Posterior vena cava (tissue), 2 donors: Measurements from ENCODE around the gene PLEKHA6. TPM values are rescaled to one million over a fixed set of nuclear protein-coding genes. Genes with fewer than 3 reads are reported as not detected.

Experiments used
- DNase-seq: peaks from one replicate; pipeline ENCODE4 v3.0.0-alpha.2; 2020; ENCODE audit warnings: low spot score
- intact Hi-C, 2 donors: fragments of 100-400 bp; cut with DNase I; formaldehyde crosslinking; loops; one replicate each; pipeline versions ENCODE4 v1.14.1 to v1.14.2; 2022 to 2023
- long read RNA-seq, 2 donors: library from polyadenylated mRNA; unstranded; transcript quantifications; one replicate each; pipeline ENCODE4 v2.0.0, GENCODE V29; 2020 to 2021
- total RNA-seq, 2 donors: library from RNA; stranded (reverse); fragmentation: NEBNext Ultra II Directional; extraction: Animal tissue kit (Norgen Biotek cat#: 25700); gene quantifications; one replicate each; pipeline ENCODE4 v1.2.1, GENCODE V29; 2021
- donor health status: DM: yes; HTN: yes; CAD: no.
- donor health status: DM: yes; HTN: yes; CAD: no.

PLEKHA6 gene
- total RNA-seq: 10 to 100 TPM; 13.3 to 23.5 TPM
- long read RNA-seq, donor 1, partial matches to known transcripts: 1 of 10 reads
- long read RNA-seq, donor 1, other reads (novel, unspliced or antisense): 9 of 10 reads
- long read RNA-seq, donor 2, partial matches to known transcripts: 0 of 8 reads
- long read RNA-seq, donor 2, other reads (novel, unspliced or antisense): 8 of 8 reads

GRCh38 chr1:204359474-204360255 lies at the start of gene PLEKHA6:
PLEKHA6 (minus strand) TSS chr1:204359929; CDS start chr1:204273727, 86,202 bp downstream.
- no peak for DNase-seq
- intact Hi-C loops: loop anchor here (2.0 to 10.0 kb wide), 5 partner anchors 101 to 495 kb away; partner anchors contain the start of genes GOLT1A (in 1 of the 2) and SNRPE (in 1 of the 2)

GRCh38 chr1:204409123-204409522 lies 49.4 kb upstream of the PLEKHA6 start:
- intact Hi-C loops: no loop called here
- DNase-seq: no peak

DNA sequence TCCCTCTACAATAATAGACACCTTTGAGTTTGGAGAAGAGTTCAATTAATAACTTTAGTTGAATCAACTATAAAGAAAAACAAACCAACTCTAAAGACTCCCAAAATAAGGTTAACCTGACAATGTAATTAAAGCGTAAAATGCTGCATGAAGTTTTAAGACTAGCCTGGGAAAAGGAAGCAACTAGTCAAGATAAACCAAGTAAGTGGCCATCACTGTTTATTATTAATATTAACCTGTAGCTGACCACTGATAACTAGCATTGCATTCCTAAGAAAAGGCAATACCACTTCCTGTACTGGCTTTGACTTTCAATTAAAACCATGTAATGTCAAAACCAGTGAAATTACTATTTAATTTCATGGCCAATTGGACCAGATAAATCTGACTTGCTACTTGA lies 48.9 kb upstream of the PLEKHA6 start:
- intact Hi-C loops: no loop called here
- DNase-seq: no peak

DNA sequence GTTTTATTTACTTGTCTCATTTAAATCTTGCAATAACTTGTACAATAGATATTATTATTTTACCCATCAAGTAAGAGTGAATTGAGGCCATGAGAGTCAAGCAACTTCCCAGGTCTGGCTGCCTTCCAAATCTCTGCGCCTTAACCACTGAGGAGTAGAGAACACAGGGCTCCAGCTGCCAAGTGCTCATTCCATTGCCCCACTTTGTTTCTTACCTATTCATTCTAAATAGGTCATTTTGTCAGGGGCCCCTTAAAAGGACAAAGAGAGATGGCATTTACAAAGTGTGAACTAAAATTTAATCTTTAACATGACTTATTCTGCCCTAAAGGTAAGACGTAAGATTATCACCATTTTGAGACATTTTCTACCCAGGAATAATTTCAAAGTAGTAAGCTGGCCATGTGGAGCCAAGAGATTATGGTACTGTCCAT lies 48.4 kb upstream of the PLEKHA6 start:
- DNase-seq: no peak
- intact Hi-C loops: no loop called here

GRCh38 chr1:204407295-204407971 lies 47.7 kb upstream of the PLEKHA6 start:
- intact Hi-C loops: no loop called here
- no peak for DNase-seq

DNA sequence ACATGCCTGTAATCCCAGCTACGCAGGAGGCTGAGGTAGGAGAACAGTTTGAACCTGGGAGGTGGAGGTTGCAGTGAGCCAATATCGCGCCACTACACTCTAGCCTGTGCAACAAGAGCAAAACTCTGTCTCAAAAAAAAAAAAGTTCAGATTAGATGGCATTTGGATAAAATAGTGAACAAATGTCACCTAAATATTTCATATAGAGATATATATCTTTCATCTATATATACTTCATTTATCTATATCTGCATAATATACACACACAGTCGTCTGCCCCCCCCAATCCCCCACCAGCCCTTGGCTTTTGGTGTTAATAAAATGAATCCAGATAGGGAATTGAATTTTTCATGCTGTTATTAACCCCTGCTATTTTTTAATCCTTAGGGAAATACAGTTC lies 46.9 kb upstream of the PLEKHA6 start:
- intact Hi-C loops: no loop called here
- DNase-seq: no peak

DNA sequence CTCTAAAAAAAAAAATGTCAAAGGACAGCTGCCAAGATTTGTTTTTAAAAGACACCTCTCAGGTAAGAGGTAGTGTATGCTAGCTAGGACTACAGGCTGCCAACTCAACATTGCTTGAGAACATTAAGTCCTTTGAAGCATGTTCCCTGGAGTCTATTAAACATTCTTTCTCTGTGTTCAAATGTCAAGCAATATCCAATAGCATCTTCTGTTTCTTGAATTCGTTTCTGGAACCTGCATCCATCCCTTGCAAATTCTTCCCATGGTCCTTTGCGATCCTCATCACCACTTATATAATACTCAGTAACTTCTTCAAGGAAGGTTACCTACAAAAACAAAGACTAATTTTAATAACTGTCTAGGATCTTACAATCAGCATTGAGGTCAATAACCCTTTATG lies 46.3 kb upstream of the PLEKHA6 start:
- intact Hi-C loops: no loop called here

GRCh38 chr1:204404629-204405028 lies 44.9 kb upstream of the PLEKHA6 start:
- intact Hi-C loops: no loop called here
- DNase-seq: no peak

More for the DNA sequence above, 46.3 kb upstream of the PLEKHA6 start:
- DNase-seq: no peak

GRCh38 chr1:204402391-204402790 lies 42.7 kb upstream of the PLEKHA6 start:
- intact Hi-C loops: no loop called here
- DNase-seq: no peak

DNA sequence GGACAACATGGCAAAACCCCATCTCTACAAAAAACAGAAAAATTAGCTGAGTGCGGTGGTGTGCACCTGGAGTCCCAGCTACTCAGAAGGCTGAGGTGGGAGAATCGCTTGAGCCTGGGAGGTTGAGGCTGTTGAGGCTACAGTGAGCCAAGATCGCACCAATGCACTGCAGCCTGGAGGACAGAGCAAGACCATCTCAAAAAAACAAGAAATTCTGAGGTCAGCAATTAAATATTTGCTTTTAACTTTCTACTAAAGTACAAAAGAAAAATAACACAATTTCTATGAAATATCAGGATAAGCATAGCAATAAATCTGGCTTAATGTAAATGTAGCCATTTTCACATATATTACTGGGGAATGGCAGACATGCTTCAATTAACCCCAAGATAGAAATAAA lies 42.0 kb upstream of the PLEKHA6 start:
- intact Hi-C loops: no loop called here
- DNase-seq: no peak

GRCh38 chr1:204400882-204401510 lies 41.3 kb upstream of the PLEKHA6 start:
- intact Hi-C loops: no loop called here
- DNase-seq: no peak

- DNase-seq: no peak
- intact Hi-C loops: no loop called here
Measured at GRCh38 chr1:204398197-204399125, 38.7 kb upstream of the PLEKHA6 start.

DNA sequence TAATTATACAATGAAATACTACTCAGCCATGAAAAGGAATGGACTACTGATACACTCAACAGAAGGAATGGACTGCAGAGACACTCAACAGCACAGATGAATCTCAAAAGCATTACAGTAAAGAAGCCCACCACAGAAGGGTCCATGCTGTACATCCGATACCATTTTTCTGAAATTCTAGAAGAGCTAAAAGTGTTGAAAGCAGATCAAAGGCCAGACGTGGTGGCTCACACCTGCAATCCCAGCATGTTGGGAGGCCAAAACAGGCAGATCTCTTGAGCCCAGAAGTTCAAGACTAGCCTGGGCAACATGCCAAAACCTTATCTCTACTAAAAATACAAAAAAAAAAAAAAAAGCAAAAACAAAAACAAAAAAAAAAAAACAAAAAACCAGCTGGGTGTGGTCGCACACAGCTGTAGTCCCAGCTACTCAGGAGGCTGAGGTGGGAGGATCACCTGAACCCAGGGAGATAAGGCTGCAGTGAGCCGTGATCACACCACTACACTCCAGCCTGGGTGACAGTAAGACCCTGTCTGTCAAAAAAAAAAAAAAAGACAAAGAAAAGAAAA lies 36.4 kb upstream of the PLEKHA6 start:
- intact Hi-C loops: no loop called here
- no peak for DNase-seq

- no peak for DNase-seq
- intact Hi-C loops: no loop called here
Measured at GRCh38 chr1:204391629-204392028, 31.9 kb upstream of the PLEKHA6 start.

GRCh38 chr1:204390751-204391466 lies 31.2 kb upstream of the PLEKHA6 start:
- intact Hi-C loops: no loop called here

GRCh38 chr1:204385727-204386126 lies 26.0 kb upstream of the PLEKHA6 start:
- no peak for DNase-seq
- intact Hi-C loops: no loop called here

More at GRCh38 chr1:204390751-204391466, 31.2 kb upstream of the PLEKHA6 start:
- DNase-seq: no peak

DNA sequence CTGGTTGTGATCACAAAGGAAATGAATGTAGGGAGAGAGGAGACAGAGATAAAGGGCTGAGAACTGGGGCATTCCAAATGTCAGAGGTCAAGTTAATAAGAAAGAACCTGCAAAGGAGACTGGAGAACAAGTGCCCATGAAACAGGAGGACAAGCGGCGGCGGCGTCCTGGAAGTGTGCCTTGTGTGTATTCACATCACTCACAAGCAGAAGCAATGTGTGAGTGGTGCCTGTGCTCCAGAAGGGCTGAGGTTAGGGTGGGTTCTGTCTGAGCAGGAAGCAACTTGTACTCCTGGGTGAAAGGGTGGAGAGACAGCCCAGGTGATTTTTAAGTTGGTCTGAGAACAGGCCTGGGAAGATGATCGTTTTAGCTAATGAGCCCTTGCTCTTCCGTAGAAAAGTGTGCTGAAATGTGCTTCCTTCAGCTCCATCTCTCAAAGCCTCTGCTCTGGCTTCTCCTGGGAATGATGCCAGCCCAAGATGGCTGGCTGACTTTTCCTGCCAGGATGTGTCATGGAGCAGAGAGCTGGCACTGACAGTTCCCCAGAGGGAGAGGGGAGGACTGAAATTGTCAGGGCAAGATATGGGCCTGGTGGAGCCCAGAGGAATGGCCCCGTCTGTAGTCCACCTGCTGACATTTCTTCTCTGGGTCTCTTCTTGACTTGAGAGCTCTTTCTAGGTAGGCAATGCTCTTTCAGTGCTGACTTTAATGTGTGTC lies 25.1 kb upstream of the PLEKHA6 start:
- DNase-seq: no peak
- intact Hi-C loops: no loop called here
